Cardiac muscle cell (in vitro differentiated cells and primary cell): Measurements from ENCODE around the gene NUSAP1. TPM values are rescaled to one million over a fixed set of nuclear protein-coding genes. Genes with fewer than 3 reads are reported as not detected.
"Not testable (repeated sequence)": the region's sequence is repeated elsewhere in the genome, so short reads cannot be mapped to it uniquely, and the experiment has no call there.

Experiments used
- DNase-seq, 2 donors: peaks; one replicate each; pipeline versions ENCODE4 v3.0.0 to v3.0.0-alpha.2; 2010 to 2017; ENCODE audit warnings: low read depth in 1 of 2, low spot score in 1 of 2
- H3K27ac ChIP-seq: fragments of 200-600 bp; sonication (generic); 2 replicates; pipeline ENCODE4 v1.5.1; 2016
- H3K27me3 ChIP-seq: fragments of 200-600 bp; sonication (generic); 2 replicates; pipeline ENCODE4 v1.6.0; 2016; ENCODE audit warnings: control low read depth
- H3K36me3 ChIP-seq: fragments of 200-600 bp; sonication (generic); 2 replicates; pipeline ENCODE4 v1.5.1; 2016; ENCODE audit warnings: control low read depth
- H3K4me1 ChIP-seq: fragments of 200-600 bp; sonication (generic); 2 replicates; pipeline ENCODE4 v1.8.1; 2017; ENCODE audit warnings: low read depth, mild to moderate bottlenecking, mixed run types
- H3K4me3 ChIP-seq: fragments of 200-600 bp; sonication (generic); 2 replicates; pipeline ENCODE4 v1.5.1; 2016; ENCODE audit warnings: mild to moderate bottlenecking
- H3K9me3 ChIP-seq: fragments of 200-600 bp; sonication (generic); 2 replicates; pipeline ENCODE4 v1.5.1; 2017; ENCODE audit warnings: low read depth, mild to moderate bottlenecking, control low read depth
- CTCF ChIP-seq: IDR thresholded peaks from 2 replicates; pipeline ENCODE4 v1.5.1; 2012; ENCODE audit warnings: low read depth, mild to moderate bottlenecking, low read length
- polyA plus RNA-seq: library from polyadenylated mRNA; unstranded; fragments of >200 nt; fragmentation: Nextera tagmentation; extraction: Ambion mirVana; gene quantifications from 2 replicates; pipeline ENCODE4 v1.2.1, GENCODE V29; 2016
- total RNA-seq: library from RNA; depleted of rRNA; stranded (reverse); fragments of >200 nt; gene quantifications from 2 replicates; pipeline ENCODE4 v1.2.3, GENCODE V29; 2016

The NUSAP1 gene
- total and polyA plus RNA-seq, 2 experiments from 2014 or later: 28.5 to 198 TPM

DNA sequence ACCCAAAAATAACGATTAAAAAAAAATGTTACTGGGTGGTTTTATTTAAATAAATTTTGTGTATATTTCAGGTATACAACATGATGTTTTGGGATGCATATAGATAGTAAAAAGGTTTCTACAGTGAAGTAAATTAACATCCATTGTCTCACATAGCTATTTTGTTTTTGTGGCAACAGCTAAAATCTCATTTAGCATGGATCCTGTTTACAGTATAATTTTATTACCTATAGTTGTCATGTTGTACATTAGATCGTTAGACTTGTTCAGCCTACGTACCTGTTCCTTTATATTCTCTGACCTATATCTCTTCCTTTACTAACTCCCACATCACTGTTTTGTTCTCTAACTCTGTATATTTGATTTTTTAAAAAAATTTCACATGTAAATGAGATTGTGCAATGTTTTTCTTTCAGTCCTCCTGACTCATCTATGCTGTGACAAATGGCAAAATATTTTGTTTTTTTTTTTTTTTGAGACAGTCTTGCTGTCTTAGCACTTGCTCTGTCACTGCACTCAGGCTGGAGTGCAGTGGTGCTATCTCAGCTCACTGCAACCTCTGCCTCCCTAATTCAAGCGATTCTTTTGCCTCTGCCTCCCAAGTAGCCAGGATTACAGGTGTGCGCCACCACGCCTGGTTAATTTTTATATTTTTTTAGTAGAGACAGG, 45.9 kb upstream of the NUSAP1 start:
- DNase-seq: peak in 1 of 2 donors; percentile 22
- no peak for TF ChIP-seq CTCF
- H3K36me3 ChIP-seq: peaks cover 43% of the 10 kb centered on the region
- H3K4me3 ChIP-seq: no peak overlapping the region
- no peaks in the 10 kb centered on the region for H3K27me3 ChIP-seq
- peaks cover 8% of the 10 kb centered on the region for H3K4me1 ChIP-seq
- no peaks in the 10 kb centered on the region for H3K9me3 ChIP-seq
- H3K27ac ChIP-seq: no peak overlapping the region

DNA sequence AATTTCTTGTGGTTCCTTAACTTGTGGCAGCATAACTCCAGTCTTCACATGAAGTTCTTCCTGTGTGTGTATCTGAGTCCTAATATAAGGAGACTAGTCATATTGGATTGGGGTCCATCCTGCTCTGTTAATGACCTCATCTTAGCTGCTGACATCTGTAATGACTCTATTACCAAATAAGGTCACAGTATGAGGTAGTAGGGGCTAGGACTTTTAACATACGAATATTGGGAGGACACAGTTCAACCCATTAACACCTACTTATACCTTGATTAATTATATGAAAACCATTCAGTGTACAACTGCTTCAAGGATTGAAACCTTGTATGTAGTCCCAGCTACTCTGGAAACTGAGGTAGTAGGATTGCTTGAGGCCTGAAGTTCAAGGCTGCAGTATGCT, 44.2 kb upstream of the NUSAP1 start:
- no peak for TF ChIP-seq CTCF

DNA sequence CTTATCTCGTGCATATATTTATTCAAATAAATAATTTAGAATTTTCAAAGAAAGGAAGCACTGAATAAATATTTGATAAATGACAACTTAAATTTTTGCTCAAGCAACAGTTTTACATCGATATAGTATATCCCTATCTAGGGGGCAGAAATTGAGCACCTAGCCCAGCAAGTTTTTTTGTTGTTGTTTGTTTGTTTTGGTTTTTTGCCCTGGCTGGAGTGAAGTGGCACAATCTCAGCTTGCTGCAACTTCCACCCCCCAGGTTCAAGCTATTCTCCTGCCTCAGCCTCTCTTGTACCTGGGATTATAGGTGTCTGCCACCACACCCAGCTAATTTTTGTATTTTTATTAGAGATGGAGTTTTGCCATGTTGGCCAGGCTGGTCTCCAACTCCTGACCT, 42.7 kb upstream of the NUSAP1 start:
- Histone ChIP-seq H3K4me1 (peaks cover 8% of the 10 kb centered on the region), H3K4me3 (no peak overlapping the region), H3K27me3 (no peaks in the 10 kb centered on the region), H3K27ac (no peak overlapping the region), H3K36me3 (peaks cover 43% of the 10 kb centered on the region), H3K9me3 (no peaks in the 10 kb centered on the region)
- TF ChIP-seq CTCF: no peak
- DNase-seq: no peak

More for the DNA sequence above, 44.2 kb upstream of the NUSAP1 start:
- Histone ChIP-seq H3K36me3 (peaks cover 43% of the 10 kb centered on the region), H3K27me3 (no peaks in the 10 kb centered on the region), H3K9me3 (no peaks in the 10 kb centered on the region), H3K4me3 (no peak overlapping the region), H3K27ac (peak overlapping the region; percentile 66), H3K4me1 (peaks cover 8% of the 10 kb centered on the region)
- no peak for DNase-seq

DNA sequence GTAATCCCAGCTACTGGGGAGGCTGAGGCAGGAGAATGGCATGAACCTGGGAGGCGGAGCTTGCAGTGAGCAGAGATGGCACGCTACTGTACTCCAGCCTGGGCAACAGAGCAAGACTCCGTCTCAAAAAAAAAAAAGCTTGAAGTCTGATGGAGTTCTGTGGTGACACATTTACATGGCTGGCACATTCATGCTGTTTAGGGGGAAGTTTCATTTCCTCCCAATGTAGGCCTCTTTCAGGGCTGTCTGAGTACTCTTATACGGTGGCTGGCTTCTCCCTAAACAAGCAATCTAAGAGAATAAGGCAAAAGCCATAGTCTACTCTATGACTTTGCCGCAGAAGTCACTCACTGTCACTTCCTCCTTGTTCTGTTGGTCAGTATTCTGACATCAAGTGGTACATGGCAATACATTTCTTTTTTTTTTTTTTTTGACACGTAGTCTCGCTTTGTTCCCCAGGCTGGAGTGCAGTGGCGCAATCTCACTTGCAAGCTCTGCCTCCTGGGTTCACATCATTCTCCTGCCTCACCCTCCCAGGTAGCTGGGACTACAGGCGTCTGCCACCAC, 41.5 kb upstream of the NUSAP1 start:
- no peaks in the 10 kb centered on the region for H3K4me1 ChIP-seq
- no peak for DNase-seq
- H3K27me3 ChIP-seq: no peaks in the 10 kb centered on the region
- no peak overlapping the region for H3K4me3 ChIP-seq
- no peaks in the 10 kb centered on the region for H3K9me3 ChIP-seq
- TF ChIP-seq CTCF: no peak
- H3K27ac ChIP-seq: no peak overlapping the region
- H3K36me3 ChIP-seq: peaks cover 39% of the 10 kb centered on the region

- TF ChIP-seq CTCF: no peak
- peak overlapping the region; percentile 60 for H3K27ac ChIP-seq
- no peak for DNase-seq
Observed at GRCh38 chr15:41292521-41292920, 40.2 kb upstream of the NUSAP1 start.

GRCh38 chr15:41301139-41301538, 31.5 kb upstream of the NUSAP1 start:
- H3K27me3 ChIP-seq, H3K4me3 ChIP-seq, DNase-seq, H3K9me3 ChIP-seq, H3K4me1 ChIP-seq: not testable (repeated sequence)
- H3K36me3 ChIP-seq: peaks cover 40% of the 10 kb centered on the region
- peak overlapping the region; percentile 22 for H3K27ac ChIP-seq

More at GRCh38 chr15:41292521-41292920, 40.2 kb upstream of the NUSAP1 start:
- Histone ChIP-seq H3K36me3 (peaks cover 37% of the 10 kb centered on the region), H3K9me3 (no peaks in the 10 kb centered on the region), H3K27me3 (no peaks in the 10 kb centered on the region), H3K4me1 (no peaks in the 10 kb centered on the region), H3K4me3 (no peak overlapping the region)
